ENCODE results near the gene LRRC26. TPM values are rescaled to one million over a fixed set of nuclear protein-coding genes. Genes with fewer than 3 reads are reported as not detected.

Gene LRRC26
- total RNA-seq, 2 experiments from 2014 or later: not detected

GRCh38 chr9:137180491-137180890, 10.6 kb upstream of the LRRC26 start:
- H3K27me3 Mint-ChIP-seq: no peaks in the 10 kb centered on the region
- no peak overlapping the region for H3K27ac Mint-ChIP-seq
- peaks cover 5% of the 10 kb centered on the region for H3K4me1 Mint-ChIP-seq
- H3K36me3 Mint-ChIP-seq: peaks cover 3% of the 10 kb centered on the region
- DNase-seq: no peak
- H3K4me3 Mint-ChIP-seq: no peak overlapping the region
- H3K9me3 Mint-ChIP-seq: no peaks in the 10 kb centered on the region

- no peak overlapping the region for H3K27ac Mint-ChIP-seq
- H3K9me3 Mint-ChIP-seq: no peaks in the 10 kb centered on the region
- H3K36me3 Mint-ChIP-seq: peaks cover 3% of the 10 kb centered on the region
- peaks cover 5% of the 10 kb centered on the region for H3K4me1 Mint-ChIP-seq
- no peaks in the 10 kb centered on the region for H3K27me3 Mint-ChIP-seq
- DNase-seq: no peak
- H3K4me3 Mint-ChIP-seq: no peak overlapping the region
Measured at GRCh38 chr9:137179761-137180160, 9.9 kb upstream of the LRRC26 start.

- no peak for DNase-seq
- Mint-ChIP-seq H3K4me1 (peaks cover 5% of the 10 kb centered on the region), H3K36me3 (peaks cover 3% of the 10 kb centered on the region), H3K4me3 (no peak overlapping the region), H3K9me3 (no peaks in the 10 kb centered on the region), H3K27me3 (no peaks in the 10 kb centered on the region), H3K27ac (no peak overlapping the region)
Measured at GRCh38 chr9:137178939-137179630, 9.2 kb upstream of the LRRC26 start.

- Mint-ChIP-seq H3K27ac (no peak overlapping the region), H3K36me3 (peaks cover 3% of the 10 kb centered on the region), H3K4me3 (no peak overlapping the region)
Measured at GRCh38 chr9:137178201-137178938, 8.5 kb upstream of the LRRC26 start.

GRCh38 chr9:137176302-137177182, 6.7 kb upstream of the LRRC26 start:
- H3K36me3 Mint-ChIP-seq: no peaks in the 10 kb centered on the region
- no peak for DNase-seq

More at GRCh38 chr9:137178201-137178938, 8.5 kb upstream of the LRRC26 start:
- H3K27me3 Mint-ChIP-seq: no peaks in the 10 kb centered on the region
- no peak for DNase-seq
- peaks cover 5% of the 10 kb centered on the region for H3K4me1 Mint-ChIP-seq
- no peaks in the 10 kb centered on the region for H3K9me3 Mint-ChIP-seq

GRCh38 chr9:137175345-137175961, 5.6 kb upstream of the LRRC26 start:
- no peak overlapping the region for H3K4me3 Mint-ChIP-seq
- no peak overlapping the region for H3K27ac Mint-ChIP-seq
- peaks cover 5% of the 10 kb centered on the region for H3K4me1 Mint-ChIP-seq
- H3K9me3 Mint-ChIP-seq: no peaks in the 10 kb centered on the region
- H3K27me3 Mint-ChIP-seq: peaks cover 9% of the 10 kb centered on the region
- H3K36me3 Mint-ChIP-seq: no peaks in the 10 kb centered on the region
- DNase-seq: no peak

More at GRCh38 chr9:137176302-137177182, 6.7 kb upstream of the LRRC26 start:
- Mint-ChIP-seq H3K9me3 (no peaks in the 10 kb centered on the region), H3K4me1 (peaks cover 5% of the 10 kb centered on the region), H3K27ac (no peak overlapping the region), H3K27me3 (peaks cover 2% of the 10 kb centered on the region), H3K4me3 (no peak overlapping the region)

- Mint-ChIP-seq H3K4me1 (peaks cover 5% of the 10 kb centered on the region), H3K36me3 (no peaks in the 10 kb centered on the region), H3K27ac (no peak overlapping the region), H3K4me3 (no peak overlapping the region), H3K27me3 (peaks cover 15% of the 10 kb centered on the region), H3K9me3 (no peaks in the 10 kb centered on the region)
- no peak for DNase-seq
Measured at GRCh38 chr9:137174722-137175293, 5.0 kb upstream of the LRRC26 start.

GRCh38 chr9:137173796-137174664, 4.2 kb upstream of the LRRC26 start:
- peaks cover 16% of the 10 kb centered on the region for H3K27me3 Mint-ChIP-seq
- no peak overlapping the region for H3K27ac Mint-ChIP-seq

GRCh38 chr9:137172901-137173795, 3.3 kb upstream of the LRRC26 start:
- Mint-ChIP-seq H3K27me3 (peaks cover 22% of the 10 kb centered on the region), H3K36me3 (no peaks in the 10 kb centered on the region), H3K4me1 (peaks cover 5% of the 10 kb centered on the region), H3K9me3 (no peaks in the 10 kb centered on the region), H3K4me3 (no peak overlapping the region), H3K27ac (no peak overlapping the region)
- no peak for DNase-seq

More at GRCh38 chr9:137173796-137174664, 4.2 kb upstream of the LRRC26 start:
- no peaks in the 10 kb centered on the region for H3K36me3 Mint-ChIP-seq
- H3K4me1 Mint-ChIP-seq: peaks cover 5% of the 10 kb centered on the region
- DNase-seq: no peak
- H3K4me3 Mint-ChIP-seq: no peak overlapping the region
- H3K9me3 Mint-ChIP-seq: no peaks in the 10 kb centered on the region

GRCh38 chr9:137171149-137171900, 1.5 kb upstream of the LRRC26 start:
- Mint-ChIP-seq H3K27ac (no peak overlapping the region), H3K36me3 (no peaks in the 10 kb centered on the region), H3K4me1 (peaks cover 4% of the 10 kb centered on the region), H3K27me3 (peaks cover 32% of the 10 kb centered on the region), H3K9me3 (no peaks in the 10 kb centered on the region), H3K4me3 (no peak overlapping the region)
- no peak for DNase-seq

- Mint-ChIP-seq H3K27me3 (peaks cover 37% of the 10 kb centered on the region), H3K4me3 (no peak overlapping the region), H3K4me1 (peaks cover 2% of the 10 kb centered on the region), H3K36me3 (no peaks in the 10 kb centered on the region), H3K27ac (no peak overlapping the region), H3K9me3 (no peaks in the 10 kb centered on the region)
- no peak for DNase-seq
Measured at GRCh38 chr9:137170486-137171148, 766 bp upstream of the LRRC26 start.

All from activated naive CD8-positive, alpha-beta T cell treated with anti-CD3 and anti-CD28 coated beads for 36 hours (primary cell).